ENCODE measurements around the gene NXF1.
"Not testable (repeated sequence)": the region's sequence is repeated elsewhere in the genome, so short reads cannot be mapped to it uniquely, and the experiment has no call there.

Gene NXF1

DNA sequence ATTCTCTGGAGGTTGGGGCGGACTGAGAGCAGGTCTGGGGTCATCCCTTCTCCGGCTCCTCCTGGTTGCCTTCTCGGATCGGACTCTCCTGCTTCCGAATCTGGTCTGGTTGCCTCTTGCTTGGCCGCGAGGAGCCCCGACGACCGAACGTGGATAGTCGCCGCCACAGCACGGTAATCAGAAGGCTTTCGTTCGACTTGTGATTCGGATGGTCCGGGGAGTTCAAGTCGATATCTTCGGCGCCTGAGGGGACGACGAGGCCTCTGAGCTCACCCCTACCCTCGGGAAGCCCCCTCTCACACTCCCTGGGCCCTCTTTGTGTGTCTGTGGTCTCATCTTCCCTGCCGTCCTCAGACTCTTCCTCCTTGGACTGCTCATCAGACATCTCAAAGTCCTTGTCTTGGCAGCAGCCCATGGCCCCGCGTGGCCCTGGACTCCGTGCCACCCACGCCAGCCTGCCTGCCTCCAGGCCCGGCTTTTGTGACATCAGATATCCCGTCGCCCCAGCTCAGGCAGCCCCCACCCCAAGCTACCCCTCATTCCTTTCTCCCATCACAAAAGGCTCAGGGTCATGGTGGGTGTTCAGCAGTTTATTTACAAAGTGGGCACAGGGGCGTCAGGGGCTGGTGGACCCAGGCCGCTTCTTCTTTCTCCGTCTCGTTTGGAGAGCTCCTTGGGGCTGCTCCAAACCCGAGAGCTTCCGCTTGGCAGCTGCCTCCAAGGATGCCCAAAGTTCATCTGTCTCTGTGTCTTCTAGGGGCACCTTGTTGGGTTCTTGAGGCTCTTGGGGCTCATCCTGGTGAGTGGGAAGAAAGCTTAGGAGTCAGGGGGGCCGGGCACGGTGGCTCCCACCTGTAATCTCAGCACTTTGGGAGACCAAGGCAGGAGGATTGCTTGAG, 27.3 kb upstream of the NXF1 start, which contains the start of gene TEX54:
Gene TEX54 (minus strand): TSS at position 506 of the 899 bp plus-strand sequence.
- H3K36me3 ChIP-seq (replicated peaks), result peaks cover 38% of the 10 kb centered on the region
- TF ChIP-seq CTCF (IDR thresholded peaks at IDR 0.05; ENCODE audit: low read depth, low read length, missing control alignments), result no peak
- in situ Hi-C loops (cut with HindIII; ENCODE audit: low pct_ligation_motif_present, low sequenced_read_pairs), result no loop called here
- DNase-seq, result peak; percentile 17
- H3K27ac ChIP-seq, result peak within 1 kb of the TSS; percentile 98
- peak within 1 kb of the TSS; percentile 82 for H3K4me3 ChIP-seq (ENCODE audit: low read depth, low read length)
- no peaks in the 10 kb centered on the region for H3K27me3 ChIP-seq (replicated peaks)

DNA sequence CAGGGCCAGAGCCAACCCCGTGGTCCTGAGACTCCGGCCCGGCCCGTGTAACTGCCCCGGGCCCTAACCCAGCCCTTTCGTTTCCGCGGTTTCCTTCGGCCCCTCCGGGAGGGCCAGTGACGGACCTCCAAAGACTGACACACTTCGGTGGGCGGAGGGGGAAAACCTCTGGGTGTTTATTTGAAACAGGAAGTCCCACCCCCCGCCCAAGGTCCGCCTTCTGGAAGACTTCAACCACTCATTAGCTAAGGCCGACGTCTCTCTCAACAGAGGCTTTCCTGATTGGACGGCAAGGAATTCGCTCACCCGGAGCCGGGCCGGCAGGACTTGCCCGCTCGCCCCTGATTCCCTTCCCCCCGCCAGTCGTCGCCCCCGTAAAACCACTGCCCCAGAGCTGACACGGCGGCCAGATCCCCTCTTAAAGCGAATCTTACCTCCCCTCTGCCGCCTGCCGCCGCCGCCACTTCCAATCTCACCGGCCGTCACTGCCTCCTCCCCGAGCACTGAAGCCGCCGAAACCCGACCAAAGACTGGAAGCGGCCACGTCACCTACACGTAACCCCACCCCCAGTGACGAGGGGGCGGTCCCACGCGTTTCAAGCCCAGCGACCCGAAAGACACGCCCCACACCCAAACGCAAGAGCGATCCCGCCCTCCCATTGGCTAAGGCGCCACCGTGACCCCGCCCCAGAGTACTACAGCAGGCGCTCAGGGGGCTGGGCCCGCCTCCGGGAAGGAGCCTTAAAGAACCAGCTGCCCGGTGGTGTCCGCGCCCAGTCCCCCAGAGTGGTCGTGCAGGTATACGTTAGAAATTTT, 26.5 kb upstream of the NXF1 start, which contains the start of gene STX5:
Gene STX5 (minus strand): TSS at position 532 of the 816 bp plus-strand sequence. CDS start 808 bp downstream, outside the sequence.
- peak within 1 kb of the TSS; percentile 98 for H3K27ac ChIP-seq
- TF ChIP-seq CTCF (IDR thresholded peaks at IDR 0.05; ENCODE audit: low read depth, low read length, missing control alignments), result no peak
- H3K27me3 ChIP-seq (replicated peaks), result no peaks in the 10 kb centered on the region
- DNase-seq, result peak; percentile 99
- H3K36me3 ChIP-seq (replicated peaks), result peaks cover 46% of the 10 kb centered on the region
- peak within 1 kb of the TSS; percentile 82 for H3K4me3 ChIP-seq (ENCODE audit: low read depth, low read length)
- in situ Hi-C loops (cut with HindIII; ENCODE audit: low pct_ligation_motif_present, low sequenced_read_pairs), result no loop called here

DNA sequence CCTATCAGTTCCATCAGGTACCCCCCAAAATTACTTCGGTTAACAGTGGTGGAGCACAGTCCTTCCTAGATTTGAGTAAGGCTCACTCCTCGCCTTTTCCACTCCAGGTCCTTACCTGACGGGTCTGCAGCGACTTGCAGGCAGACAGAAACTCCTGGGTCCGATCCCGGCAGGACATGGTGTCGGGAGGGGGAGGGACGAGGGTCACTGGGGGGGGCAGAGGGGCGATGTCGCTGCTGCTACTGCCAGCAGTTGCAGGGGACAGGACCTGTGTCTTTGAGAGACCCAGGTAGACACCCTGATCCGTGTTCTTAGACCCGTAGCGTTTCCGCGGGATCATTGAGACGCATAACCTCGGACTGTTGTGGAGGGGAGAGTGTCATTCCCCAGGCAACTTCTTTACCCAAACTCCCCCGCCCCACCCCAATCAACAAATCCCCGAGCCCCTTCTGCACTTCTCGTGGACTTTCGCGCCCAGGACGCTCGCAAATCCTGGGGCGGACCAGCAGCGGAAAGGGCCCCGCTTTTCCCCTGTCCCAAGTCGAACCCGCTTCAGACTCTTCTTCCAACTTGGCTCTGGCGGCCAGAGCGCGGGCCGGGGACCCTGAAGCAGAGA, 25.8 kb upstream of the NXF1 start:
- Histone ChIP-seq H3K27ac (peak overlapping the region; percentile 98), H3K27me3 (replicated peaks) (no peaks in the 10 kb centered on the region), H3K4me3 (ENCODE audit: low read depth, low read length) (peak overlapping the region; percentile 82), H3K36me3 (replicated peaks) (peaks cover 46% of the 10 kb centered on the region)
- in situ Hi-C loops (cut with HindIII; ENCODE audit: low pct_ligation_motif_present, low sequenced_read_pairs), result no loop called here
- no peak for DNase-seq
- no peak for TF ChIP-seq CTCF (IDR thresholded peaks at IDR 0.05; ENCODE audit: low read depth, low read length, missing control alignments)

DNA sequence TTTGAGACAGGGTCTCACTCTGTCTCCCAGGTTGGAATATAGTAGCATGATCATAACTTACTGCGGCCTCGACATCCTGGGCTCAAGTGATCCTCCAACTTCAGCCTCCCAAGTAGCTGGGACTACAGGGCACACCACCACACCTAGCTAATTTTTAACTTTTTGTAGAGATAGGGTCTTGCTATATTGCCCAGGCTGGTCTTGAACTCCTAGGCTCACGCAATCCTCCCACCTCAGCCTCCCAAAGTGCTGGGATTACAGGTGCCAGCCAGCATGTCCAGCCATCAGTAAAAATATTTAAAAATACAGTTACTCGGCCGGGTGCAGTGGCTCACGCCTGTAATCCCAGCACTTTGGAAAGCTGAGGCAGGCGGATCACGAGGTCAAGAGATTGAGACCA, 22.9 kb upstream of the NXF1 start:
- not testable (repeated sequence) for DNase-seq

DNA sequence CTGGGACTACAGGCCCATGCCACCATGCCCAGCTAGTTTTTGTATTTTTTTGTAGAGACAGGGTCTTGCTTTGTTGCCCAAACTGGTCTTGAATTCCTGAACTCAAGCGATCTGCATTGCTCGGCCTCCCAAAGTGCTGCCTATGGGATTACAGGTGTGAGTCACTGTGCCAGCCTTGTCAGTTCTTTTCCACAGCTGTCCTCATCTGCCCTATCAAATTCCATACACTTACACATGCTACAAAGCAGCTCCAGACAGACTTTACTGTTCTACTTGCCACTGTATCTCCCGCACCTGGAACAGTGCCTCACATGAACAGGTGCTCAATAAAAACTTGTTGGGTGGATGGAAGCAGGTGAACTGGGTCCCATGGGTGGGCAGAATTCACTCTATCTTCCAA, 18.4 kb upstream of the NXF1 start:
- peaks cover 81% of the 10 kb centered on the region for H3K36me3 ChIP-seq (replicated peaks)
- H3K4me3 ChIP-seq (ENCODE audit: low read depth, low read length), result no peak overlapping the region
- no peak for TF ChIP-seq CTCF (IDR thresholded peaks at IDR 0.05; ENCODE audit: low read depth, low read length, missing control alignments)
- H3K27me3 ChIP-seq (replicated peaks), result no peaks in the 10 kb centered on the region
- no peak overlapping the region for H3K27ac ChIP-seq
- in situ Hi-C loops (cut with HindIII; ENCODE audit: low pct_ligation_motif_present, low sequenced_read_pairs), result no loop called here
- no peak for DNase-seq

More for the DNA sequence above, 22.9 kb upstream of the NXF1 start:
- H3K27ac ChIP-seq; H3K27me3 ChIP-seq (replicated peaks); in situ Hi-C loops (cut with HindIII; ENCODE audit: low pct_ligation_motif_present, low sequenced_read_pairs); H3K4me3 ChIP-seq (ENCODE audit: low read depth, low read length): not testable (repeated sequence)
- peaks cover 56% of the 10 kb centered on the region for H3K36me3 ChIP-seq (replicated peaks)
